Mucosa of rectum (tissue), 2 donors: ENCODE measurements around the gene GNG14.
"Not testable (repeated sequence)": the region's sequence is repeated elsewhere in the genome, so short reads cannot be mapped to it uniquely, and the experiment has no call there.

Experiments
- H3K27ac ChIP-seq, 2 donors: one replicate each; pipeline ENCODE4 v1.7.0; 2013; ENCODE audit warnings: inconsistent platforms in 2 of 2, low read depth in 2 of 2, low read length in 2 of 2
- H3K27me3 ChIP-seq, 2 donors: one replicate each; pipeline ENCODE4 v1.7.0; 2013; ENCODE audit warnings: low read length in 2 of 2; ENCODE audit not compliant: control insufficient read depth in 2 of 2, insufficient read depth in 2 of 2
- H3K36me3 ChIP-seq, 2 donors: one replicate each; pipeline ENCODE4 v1.7.0; 2013; ENCODE audit warnings: low read length in 2 of 2; ENCODE audit not compliant: control insufficient read depth in 2 of 2, insufficient read depth in 2 of 2
- H3K4me1 ChIP-seq, 2 donors: one replicate each; pipeline ENCODE4 v1.7.0; 2013; ENCODE audit warnings: low read length in 2 of 2, mild to moderate bottlenecking in 1 of 2; ENCODE audit not compliant: control insufficient read depth in 2 of 2, insufficient read depth in 2 of 2
- H3K4me3 ChIP-seq, 2 donors: one replicate each; pipeline ENCODE4 v1.7.0; 2013; ENCODE audit warnings: low read length in 2 of 2
- H3K9ac ChIP-seq, 2 donors: one replicate each; pipeline ENCODE4 v1.7.0; 2013; ENCODE audit warnings: low read length in 2 of 2, low read depth in 1 of 2, mild to moderate bottlenecking in 1 of 2
- H3K9me3 ChIP-seq, 2 donors: one replicate each; pipeline ENCODE4 v1.7.0; 2013; ENCODE audit warnings: low read length in 2 of 2; ENCODE audit not compliant: control insufficient read depth in 2 of 2
- donor health status: healthy.
- donor health status: Normal muscosa, but diverticular disease.

Gene GNG14

DNA sequence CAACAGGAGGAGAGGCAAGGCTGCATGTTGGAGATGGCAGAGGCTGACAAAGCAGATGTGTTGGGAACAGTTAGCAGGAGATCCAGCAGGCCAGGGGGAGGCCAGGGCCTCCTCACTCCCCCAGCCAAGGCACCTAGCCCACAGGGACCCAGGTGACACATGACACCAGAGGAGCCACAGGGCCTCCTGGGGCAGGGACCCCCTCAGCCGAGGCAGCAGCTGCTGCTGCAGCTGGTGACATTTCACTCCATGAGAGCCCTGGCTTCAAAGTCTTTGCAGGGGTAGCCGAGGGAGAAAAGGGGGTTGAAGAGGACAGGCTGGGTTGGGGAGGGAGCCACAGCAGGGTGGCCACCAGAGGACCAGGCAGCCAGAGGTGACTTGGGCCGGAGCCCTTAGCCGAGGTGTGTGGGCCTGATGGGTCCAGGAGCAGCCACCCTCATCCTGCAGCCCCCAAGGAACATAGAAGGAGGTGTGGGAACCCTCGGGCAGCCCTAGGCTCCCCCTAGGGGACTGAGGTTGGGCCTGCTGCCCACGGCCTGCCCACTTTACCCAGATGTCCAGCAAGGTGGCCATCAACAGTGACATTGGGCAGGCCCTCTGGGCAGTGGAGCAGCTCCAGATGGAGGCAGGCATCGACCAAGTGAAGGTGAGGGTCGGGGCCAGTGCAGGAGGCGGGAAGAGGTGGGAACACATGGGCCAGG lies at the start of gene GNG14:
Gene GNG14, plus strand, starts transcription at position 503 of the 701 bp plus-strand sequence. Its CDS starts 51 bp downstream, at position 554.
- Histone ChIP-seq H3K36me3 (no peaks in the 10 kb centered on the region), H3K4me1 (no peaks in the 10 kb centered on the region), H3K27ac (no peak within 1 kb of the TSS), H3K9me3 (no peaks in the 10 kb centered on the region), H3K27me3 (no peaks in the 10 kb centered on the region), H3K9ac (no peak within 1 kb of the TSS), H3K4me3 (no peak within 1 kb of the TSS)

DNA sequence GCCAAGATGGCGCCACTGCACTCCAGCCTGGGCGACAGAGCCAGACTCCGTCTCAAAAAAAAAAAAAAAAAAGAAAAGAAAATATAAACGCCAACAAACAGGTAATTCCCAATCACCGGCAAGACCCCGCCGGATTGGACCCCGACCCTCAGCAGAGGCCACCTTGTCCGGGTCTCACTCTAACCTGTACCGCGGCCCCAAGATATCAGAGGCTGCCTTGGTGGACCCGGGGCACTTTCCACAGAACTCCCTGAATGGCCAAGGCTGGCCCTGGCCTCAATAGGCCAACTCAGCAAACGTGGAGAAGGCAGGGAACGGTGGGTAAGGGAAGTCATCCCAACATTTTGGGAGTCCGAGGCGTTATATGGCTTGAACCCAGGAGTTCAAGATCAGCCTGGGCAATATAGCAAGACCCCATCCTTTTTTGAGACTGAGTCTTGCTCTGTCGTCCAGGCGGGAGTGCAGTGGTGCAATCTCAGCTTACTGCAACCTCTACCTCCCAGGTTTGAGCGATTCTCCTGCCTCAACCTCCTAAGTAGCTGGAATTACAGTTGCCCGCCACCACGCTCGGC lies 49.1 kb upstream of the GNG14 start:
- Histone ChIP-seq H3K4me1 (peaks cover 2 to 3% of the 10 kb centered on the region in 2 donors), H3K9ac (no peak overlapping the region), H3K4me3 (no peak overlapping the region), H3K27ac (no peak overlapping the region), H3K36me3 (no peaks in the 10 kb centered on the region), H3K27me3 (no peaks in the 10 kb centered on the region), H3K9me3 (no peaks in the 10 kb centered on the region)

DNA sequence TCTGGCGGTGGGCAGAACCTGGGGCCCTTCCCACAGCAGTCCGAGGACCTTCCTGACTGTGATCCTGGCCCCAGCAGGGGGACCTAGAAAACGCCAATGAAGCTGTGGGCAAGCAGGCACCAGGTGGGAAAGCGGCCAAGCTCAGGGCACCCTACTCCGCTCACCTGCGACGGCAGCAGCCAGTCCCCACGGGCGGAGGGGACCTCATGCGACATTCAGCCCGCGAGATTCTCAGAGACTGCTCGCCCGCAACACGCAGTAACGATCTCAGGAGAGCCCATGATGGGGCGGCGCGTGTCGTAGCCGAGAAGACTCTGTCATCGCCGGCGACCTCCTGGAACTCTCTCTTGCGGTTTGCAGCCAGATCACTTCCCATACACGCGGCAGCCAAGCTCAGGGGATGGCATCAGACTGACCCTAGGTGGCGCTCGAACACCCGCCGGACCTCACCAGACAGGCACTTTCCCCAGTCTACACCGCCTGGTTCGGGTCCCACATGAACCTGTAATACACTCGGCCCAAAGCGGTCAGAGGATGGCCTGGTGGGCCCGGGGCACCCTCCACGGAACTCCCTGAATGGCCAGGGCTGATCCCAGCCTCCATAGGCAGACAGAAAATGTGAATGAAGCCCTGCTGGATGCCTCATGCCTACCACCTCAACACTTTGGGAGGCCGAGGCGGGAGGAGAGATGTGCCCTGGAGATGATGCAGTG lies 47.7 kb upstream of the GNG14 start:
- Histone ChIP-seq H3K27ac (no peak overlapping the region), H3K9ac (peak overlapping the region; percentile 24 to 28)

DNA sequence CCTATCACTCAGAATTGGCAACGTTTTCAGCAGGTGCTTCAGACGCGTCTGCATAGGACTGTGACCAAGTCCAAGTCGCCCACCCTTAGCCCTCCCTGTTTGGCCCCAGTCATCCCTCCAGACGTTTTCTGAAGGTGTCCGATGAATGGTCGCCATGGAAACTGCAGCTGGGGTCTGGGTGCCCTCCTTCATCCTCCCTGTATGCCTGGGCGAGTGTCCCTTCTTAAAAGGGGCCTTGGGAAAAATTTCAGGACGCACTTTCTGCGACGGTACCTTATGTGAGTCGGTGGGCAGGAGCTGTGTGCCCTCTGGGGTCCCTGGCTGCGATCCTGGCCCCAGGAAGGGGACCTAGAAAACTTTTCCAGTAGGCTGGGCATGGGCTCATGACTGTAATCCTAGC lies 46.3 kb upstream of the GNG14 start:
- Histone ChIP-seq H3K4me3 (no peak overlapping the region), H3K9ac (no peak overlapping the region), H3K4me1 (peaks cover 2 to 3% of the 10 kb centered on the region in 2 donors), H3K9me3 (no peaks in the 10 kb centered on the region), H3K27me3 (no peaks in the 10 kb centered on the region), H3K36me3 (no peaks in the 10 kb centered on the region), H3K27ac (no peak overlapping the region)

More for the DNA sequence above, 47.7 kb upstream of the GNG14 start:
- Histone ChIP-seq H3K4me3 (peak overlapping the region; percentile 20 to 54), H3K36me3 (no peaks in the 10 kb centered on the region), H3K27me3 (no peaks in the 10 kb centered on the region), H3K9me3 (no peaks in the 10 kb centered on the region), H3K4me1 (peaks cover 2 to 3% of the 10 kb centered on the region in 2 donors)

DNA sequence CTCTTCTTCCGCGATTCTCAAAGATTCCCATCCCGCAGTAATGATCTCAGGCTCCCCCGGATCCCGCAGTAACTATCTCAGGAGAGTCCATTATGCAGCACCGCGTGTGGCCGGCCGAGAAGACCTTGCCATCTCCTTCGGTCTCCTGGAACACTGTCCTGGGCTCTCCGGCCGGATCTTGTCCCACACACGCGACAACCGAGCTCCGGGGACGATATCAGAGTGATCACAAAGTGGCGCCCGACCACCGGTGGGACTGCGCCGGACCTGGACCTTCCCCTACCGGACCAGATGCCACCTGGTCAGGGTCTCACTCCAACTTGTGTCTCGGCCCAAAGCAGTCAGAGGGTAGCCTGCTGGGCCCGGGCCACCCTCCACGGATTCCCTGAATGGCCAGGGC lies 45.3 kb upstream of the GNG14 start:
- Histone ChIP-seq H3K27me3 (no peaks in the 10 kb centered on the region), H3K9ac (no peak overlapping the region)

DNA sequence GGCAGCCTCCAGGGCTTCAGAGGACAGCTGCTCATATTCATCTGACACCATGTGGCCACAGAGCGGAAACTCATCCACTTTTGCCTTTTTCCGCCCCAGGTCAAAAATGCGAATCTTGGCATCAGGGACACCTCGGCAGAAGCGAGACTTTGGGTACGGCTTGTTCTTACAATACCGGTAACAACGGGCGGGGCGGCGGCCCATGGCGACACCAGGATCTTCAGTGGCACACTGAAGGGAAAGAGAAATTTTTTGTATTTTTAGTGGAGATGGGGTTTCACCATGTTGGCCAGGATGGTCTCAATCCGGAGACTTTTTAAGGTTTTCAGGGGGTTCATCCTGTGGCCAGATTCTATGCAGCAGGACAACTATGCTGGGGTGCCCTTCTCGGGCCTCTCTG lies 44.1 kb upstream of the GNG14 start:
- not testable (repeated sequence) for H3K4me3 ChIP-seq, H3K4me1 ChIP-seq, H3K36me3 ChIP-seq, H3K9me3 ChIP-seq, H3K9ac ChIP-seq, H3K27ac ChIP-seq, H3K27me3 ChIP-seq

More for the DNA sequence above, 45.3 kb upstream of the GNG14 start:
- H3K36me3 ChIP-seq: no peaks in the 10 kb centered on the region
- H3K4me1 ChIP-seq: peaks cover 2 to 3% of the 10 kb centered on the region in 2 donors
- no peaks in the 10 kb centered on the region for H3K9me3 ChIP-seq
- H3K27ac ChIP-seq: no peak overlapping the region
- H3K4me3 ChIP-seq: no peak overlapping the region

DNA sequence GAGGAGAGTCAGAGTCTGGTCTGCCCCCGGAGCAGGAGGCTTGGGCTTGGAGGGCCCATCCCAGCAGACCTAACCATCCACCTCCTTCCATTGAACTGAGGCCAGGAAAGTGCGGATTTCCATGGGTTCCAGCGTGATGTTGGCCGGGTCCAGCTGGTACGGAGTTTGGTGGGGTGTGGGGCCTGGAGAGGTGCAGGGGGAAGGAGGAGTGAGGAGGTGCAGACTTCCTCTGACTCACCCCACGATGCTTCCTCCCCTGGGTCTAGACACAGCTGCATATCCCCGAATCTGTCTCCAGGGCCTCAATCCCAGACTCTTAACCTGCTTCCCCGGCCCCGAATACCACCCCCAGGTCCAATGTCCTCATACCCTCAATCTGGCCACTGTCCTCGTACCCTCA lies 41.2 kb upstream of the GNG14 start:
- H3K36me3 ChIP-seq: peaks cover 0 to 4% of the 10 kb centered on the region in 2 donors
- no peaks in the 10 kb centered on the region for H3K27me3 ChIP-seq
- H3K9ac ChIP-seq: no peak overlapping the region
- H3K9me3 ChIP-seq: no peaks in the 10 kb centered on the region
- H3K4me3 ChIP-seq: no peak overlapping the region
- H3K27ac ChIP-seq: no peak overlapping the region
- H3K4me1 ChIP-seq: peaks cover 5 to 6% of the 10 kb centered on the region in 2 donors

DNA sequence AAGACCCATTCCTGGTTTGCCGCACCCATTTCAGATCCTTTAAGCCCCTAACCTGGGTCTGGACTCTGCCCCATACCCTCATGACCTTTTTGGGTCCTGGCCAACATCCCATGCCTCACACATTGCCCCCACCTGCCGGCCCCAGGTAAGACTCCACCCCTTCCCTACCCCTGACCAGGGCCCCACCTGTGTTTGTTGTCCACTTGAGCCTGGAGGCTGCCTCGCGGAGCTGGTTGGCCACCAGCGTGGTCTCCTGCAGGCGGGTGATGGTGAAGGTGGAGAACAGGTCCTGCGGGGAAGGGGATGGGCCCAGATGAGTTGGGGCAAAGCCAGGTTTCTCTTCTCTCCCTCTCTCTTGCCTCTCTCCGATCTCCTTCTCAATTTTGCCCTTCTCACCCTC lies 40.8 kb upstream of the GNG14 start:
- H3K36me3 ChIP-seq: peaks cover 0 to 6% of the 10 kb centered on the region in 2 donors
- peak overlapping the region in 1 of 2 donors; percentile 39 for H3K4me3 ChIP-seq
- H3K27ac ChIP-seq: no peak overlapping the region
- peaks cover 5 to 6% of the 10 kb centered on the region in 2 donors for H3K4me1 ChIP-seq
- no peaks in the 10 kb centered on the region for H3K9me3 ChIP-seq
- H3K27me3 ChIP-seq: no peaks in the 10 kb centered on the region
- H3K9ac ChIP-seq: no peak overlapping the region

DNA sequence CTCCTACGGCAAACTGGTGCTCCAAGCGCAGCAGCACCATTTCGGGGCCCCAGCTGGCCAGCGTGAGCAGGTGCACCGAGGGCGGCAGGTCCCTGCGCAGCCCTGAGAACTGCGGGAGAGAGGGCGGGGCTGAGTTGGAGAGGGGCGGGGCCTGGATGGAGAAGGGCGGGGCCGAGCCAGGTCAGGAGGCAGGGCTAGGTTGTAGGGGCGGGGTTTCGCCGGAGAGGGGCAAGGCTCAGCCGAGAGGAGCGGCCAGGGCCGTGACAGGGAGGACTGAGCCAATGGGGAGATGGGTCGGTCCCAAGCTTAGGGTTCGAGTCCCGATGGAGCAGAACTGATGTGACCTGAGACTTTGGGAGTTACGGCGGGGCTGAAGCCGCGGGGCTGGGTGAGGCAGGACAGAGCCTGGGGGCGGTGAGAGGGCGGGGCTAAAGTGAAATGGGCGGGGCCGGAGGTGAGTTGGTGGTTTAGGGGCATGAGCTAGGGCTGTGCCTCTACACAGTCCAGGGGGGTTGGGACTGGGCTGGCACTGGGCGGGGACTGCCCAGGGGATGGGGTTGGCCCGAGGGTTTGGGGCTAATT lies 40.2 kb upstream of the GNG14 start:
- no peak overlapping the region for H3K27ac ChIP-seq

DNA sequence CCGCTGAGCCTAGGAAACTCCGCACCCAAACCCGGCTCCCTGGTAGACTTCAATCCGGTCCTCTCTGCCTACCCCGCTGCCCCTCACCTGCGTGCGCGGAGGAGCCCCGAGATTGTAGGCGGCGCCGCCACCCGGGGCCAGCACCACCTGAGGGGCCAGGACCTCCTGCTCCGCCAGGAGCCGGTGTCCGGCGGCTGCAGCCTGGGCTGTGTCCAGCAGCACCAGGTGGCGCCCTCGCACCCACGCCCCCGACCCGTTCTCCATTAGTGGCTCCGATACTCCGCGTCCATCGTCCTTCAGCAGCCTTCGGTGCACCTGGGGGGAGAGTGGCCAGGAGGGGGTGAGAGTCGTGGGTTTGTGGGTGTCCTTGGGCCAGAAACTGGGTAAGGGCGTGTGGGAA lies 39.7 kb upstream of the GNG14 start:
- Histone ChIP-seq H3K36me3 (peaks cover 0 to 6% of the 10 kb centered on the region in 2 donors), H3K9ac (no peak overlapping the region), H3K27ac (no peak overlapping the region), H3K4me3 (peak overlapping the region; percentile 45 to 57), H3K9me3 (no peaks in the 10 kb centered on the region), H3K4me1 (peaks cover 5 to 6% of the 10 kb centered on the region in 2 donors), H3K27me3 (no peaks in the 10 kb centered on the region)

More for the DNA sequence above, 40.2 kb upstream of the GNG14 start:
- H3K36me3 ChIP-seq: peaks cover 0 to 6% of the 10 kb centered on the region in 2 donors
- peaks cover 5 to 6% of the 10 kb centered on the region in 2 donors for H3K4me1 ChIP-seq
- no peaks in the 10 kb centered on the region for H3K27me3 ChIP-seq
- H3K4me3 ChIP-seq: peak overlapping the region; percentile 45 to 57
- no peak overlapping the region for H3K9ac ChIP-seq
- no peaks in the 10 kb centered on the region for H3K9me3 ChIP-seq
